ENCODE data around the gene JAM2.
A peak's percentile ranks its signal among the peaks of the same experiment; 100 is the strongest.

Gene JAM2

GRCh38 chr21:25643486-25643885 lies 4.4 kb downstream of the JAM2 start:
- H3K4me3 ChIP-seq (ENCODE audit: low read depth, low read length), result no peak overlapping the region
- no peak for DNase-seq (ENCODE audit: low read depth)
- TF ChIP-seq MAX (IDR thresholded peaks at IDR 0.05; ENCODE audit: low read depth, low read length) (no peak), MYC (IDR thresholded peaks at IDR 0.05; ENCODE audit: low read depth, low read length) (no peak), CTCF (IDR thresholded peaks at IDR 0.05; ENCODE audit: low read depth, low read length) (no peak), POLR2A (IDR thresholded peaks at IDR 0.05; ENCODE audit: extremely low read depth, insufficient read length) (no peak)

GRCh38 chr21:25646474-25646873 lies 7.4 kb downstream of the JAM2 start:
- no peak overlapping the region for H3K4me3 ChIP-seq (ENCODE audit: low read depth, low read length)
- no peak for TF ChIP-seq POLR2A (IDR thresholded peaks at IDR 0.05; ENCODE audit: extremely low read depth, insufficient read length)
- no peak for TF ChIP-seq MAX (IDR thresholded peaks at IDR 0.05; ENCODE audit: low read depth, low read length)
- no peak for TF ChIP-seq MYC (IDR thresholded peaks at IDR 0.05; ENCODE audit: low read depth, low read length)
- no peak for TF ChIP-seq CTCF (IDR thresholded peaks at IDR 0.05; ENCODE audit: low read depth, low read length)
- DNase-seq (ENCODE audit: low read depth), result no peak

GRCh38 chr21:25647647-25648046 lies 8.6 kb downstream of the JAM2 start:
- no peak overlapping the region for H3K4me3 ChIP-seq (ENCODE audit: low read depth, low read length)
- DNase-seq (ENCODE audit: low read depth), result peak; percentile 27
- TF ChIP-seq POLR2A (IDR thresholded peaks at IDR 0.05; ENCODE audit: extremely low read depth, insufficient read length), result no peak
- no peak for TF ChIP-seq MAX (IDR thresholded peaks at IDR 0.05; ENCODE audit: low read depth, low read length)
- no peak for TF ChIP-seq MYC (IDR thresholded peaks at IDR 0.05; ENCODE audit: low read depth, low read length)
- no peak for TF ChIP-seq CTCF (IDR thresholded peaks at IDR 0.05; ENCODE audit: low read depth, low read length)

- no peak overlapping the region for H3K4me3 ChIP-seq (ENCODE audit: low read depth, low read length)
- TF ChIP-seq MYC (IDR thresholded peaks at IDR 0.05; ENCODE audit: low read depth, low read length) (no peak), POLR2A (IDR thresholded peaks at IDR 0.05; ENCODE audit: extremely low read depth, insufficient read length) (no peak), CTCF (IDR thresholded peaks at IDR 0.05; ENCODE audit: low read depth, low read length) (no peak), MAX (IDR thresholded peaks at IDR 0.05; ENCODE audit: low read depth, low read length) (no peak)
- no peak for DNase-seq (ENCODE audit: low read depth)
These were observed 10.1 kb downstream of the JAM2 start for GRCh38 chr21:25649146-25649545.

- no peak overlapping the region for H3K4me3 ChIP-seq (ENCODE audit: low read depth, low read length)
- DNase-seq (ENCODE audit: low read depth), result no peak
- no peak for TF ChIP-seq MAX (IDR thresholded peaks at IDR 0.05; ENCODE audit: low read depth, low read length)
- TF ChIP-seq MYC (IDR thresholded peaks at IDR 0.05; ENCODE audit: low read depth, low read length), result no peak
- no peak for TF ChIP-seq CTCF (IDR thresholded peaks at IDR 0.05; ENCODE audit: low read depth, low read length)
- no peak for TF ChIP-seq POLR2A (IDR thresholded peaks at IDR 0.05; ENCODE audit: extremely low read depth, insufficient read length)
These were observed 17.4 kb downstream of the JAM2 start for GRCh38 chr21:25656412-25656811.

GRCh38 chr21:25657140-25657539 lies 18.1 kb downstream of the JAM2 start:
- no peak for TF ChIP-seq MAX (IDR thresholded peaks at IDR 0.05; ENCODE audit: low read depth, low read length)
- TF ChIP-seq CTCF (IDR thresholded peaks at IDR 0.05; ENCODE audit: low read depth, low read length), result no peak
- no peak for TF ChIP-seq MYC (IDR thresholded peaks at IDR 0.05; ENCODE audit: low read depth, low read length)
- DNase-seq (ENCODE audit: low read depth), result no peak
- H3K4me3 ChIP-seq (ENCODE audit: low read depth, low read length), result no peak overlapping the region

Data from NB4 (cell line).